ENCODE measurements around the gene RNF141. TPM values are rescaled to one million over a fixed set of nuclear protein-coding genes. Genes with fewer than 3 reads are reported as not detected.
A peak's percentile ranks its signal among the peaks of the same experiment; 100 is the strongest.

Gene RNF141
- total and polyA plus RNA-seq, 7 experiments from 2014 or later: 11.9 to 26.6 (median 17.3) TPM

GRCh38 chr11:10515418-10515817, 25.6 kb downstream of the RNF141 start:
- Histone ChIP-seq H3K27me3 (ENCODE audit: control insufficient read depth in 2 of 2, insufficient read depth in 2 of 2, low read length in 2 of 2) (no peaks in the 10 kb centered on the region), H3K27ac (ENCODE audit: low read depth, low read length) (no peak overlapping the region), H3K4me3 (ENCODE audit: low read length) (no peak overlapping the region), H3K36me3 (ENCODE audit: control insufficient read depth in 2 of 3, insufficient read depth in 3 of 3, low read length in 3 of 3) (peaks cover 0 to 12% (median 0%) of the 10 kb centered on the region in 3 experiments), H3K9me3 (ENCODE audit: control insufficient read depth in 2 of 3, low read length in 3 of 3) (no peaks in the 10 kb centered on the region), H3K4me1 (ENCODE audit: control insufficient read depth in 2 of 2, insufficient read depth in 2 of 2, low read length in 2 of 2) (no peaks in the 10 kb centered on the region)
- intact Hi-C loops (cut with micrococcal nuclease): loop anchor here in 1 of 2 donors (5.0 kb wide), 2 partner anchors 103 to 222 kb away; no protein-coding TSS in a partner anchor
- no peak overlapping the region for H3K4me3 Mint-ChIP-seq
- ChIA-PET POLR2A (no interaction called here), CTCF (interaction anchor here (0.9 to 1.2 kb wide), 2 partner anchors 11 to 138 kb away, joined by 3 to 4 read pairs; no protein-coding TSS in a partner anchor)
- H3K36me3 Mint-ChIP-seq: peaks cover 0 to 33% (median 4%) of the 10 kb centered on the region in 5 donors
- peak overlapping the region in 5 of 9 donors; percentile 0 to 77 (median 10) for H3K27ac Mint-ChIP-seq
- peaks cover 0 to 5% (median 0%) of the 10 kb centered on the region in 7 donors for H3K4me1 Mint-ChIP-seq
- H3K9me3 Mint-ChIP-seq: no peaks in the 10 kb centered on the region
- H3K27me3 Mint-ChIP-seq: no peaks in the 10 kb centered on the region
- DNase-seq (no peak), ATAC-seq (no peak)

GRCh38 chr11:10514709-10515108, 26.3 kb downstream of the RNF141 start:
- Mint-ChIP-seq H3K4me3 (no peak overlapping the region), H3K27me3 (no peaks in the 10 kb centered on the region), H3K27ac (peak overlapping the region in 6 of 9 donors; percentile 0 to 77 (median 29)), H3K36me3 (peaks cover 0 to 32% (median 4%) of the 10 kb centered on the region in 5 donors), H3K4me1 (peaks cover 0 to 5% (median 0%) of the 10 kb centered on the region in 7 donors), H3K9me3 (no peaks in the 10 kb centered on the region)
- H3K36me3 ChIP-seq (ENCODE audit: control insufficient read depth in 2 of 3, insufficient read depth in 3 of 3, low read length in 3 of 3): peaks cover 0 to 11% (median 0%) of the 10 kb centered on the region in 3 experiments
- H3K4me1 ChIP-seq (ENCODE audit: control insufficient read depth in 2 of 2, insufficient read depth in 2 of 2, low read length in 2 of 2): no peaks in the 10 kb centered on the region
- POLR2A ChIA-PET: no interaction called here
- H3K27ac ChIP-seq (ENCODE audit: low read depth, low read length): no peak overlapping the region
- intact Hi-C loops (cut with micrococcal nuclease): loop anchor here in 1 of 2 donors (1.0 to 5.0 kb wide), 3 partner anchors 102 to 223 kb away; no protein-coding TSS in a partner anchor
- H3K9me3 ChIP-seq (ENCODE audit: control insufficient read depth in 2 of 3, low read length in 3 of 3): no peaks in the 10 kb centered on the region
- no peaks in the 10 kb centered on the region for H3K27me3 ChIP-seq (ENCODE audit: control insufficient read depth in 2 of 2, insufficient read depth in 2 of 2, low read length in 2 of 2)
- ATAC-seq (no peak), DNase-seq (no peak)
- CTCF ChIA-PET: interaction anchor here (0.9 to 1.3 kb wide), 3 partner anchors 10 to 140 kb away, joined by 3 to 4 read pairs (median 4); no protein-coding TSS in a partner anchor
- H3K4me3 ChIP-seq (ENCODE audit: low read length): no peak overlapping the region

GRCh38 chr11:10514202-10514601, 26.8 kb downstream of the RNF141 start:
- Mint-ChIP-seq H3K27ac (peak overlapping the region in 3 of 9 donors; percentile 0 to 48 (median 30)), H3K27me3 (no peaks in the 10 kb centered on the region), H3K4me1 (peaks cover 0 to 5% (median 0%) of the 10 kb centered on the region in 7 donors), H3K36me3 (peaks cover 0 to 29% (median 4%) of the 10 kb centered on the region in 5 donors), H3K4me3 (no peak overlapping the region), H3K9me3 (no peaks in the 10 kb centered on the region)
- ATAC-seq: no peak
- Histone ChIP-seq H3K4me1 (ENCODE audit: control insufficient read depth in 2 of 2, insufficient read depth in 2 of 2, low read length in 2 of 2) (no peaks in the 10 kb centered on the region), H3K27me3 (ENCODE audit: control insufficient read depth in 2 of 2, insufficient read depth in 2 of 2, low read length in 2 of 2) (no peaks in the 10 kb centered on the region), H3K27ac (ENCODE audit: low read depth, low read length) (no peak overlapping the region), H3K4me3 (ENCODE audit: low read length) (no peak overlapping the region), H3K36me3 (ENCODE audit: control insufficient read depth in 2 of 3, insufficient read depth in 3 of 3, low read length in 3 of 3) (peaks cover 0 to 6% (median 0%) of the 10 kb centered on the region in 3 experiments), H3K9me3 (ENCODE audit: control insufficient read depth in 2 of 3, low read length in 3 of 3) (no peaks in the 10 kb centered on the region)
- DNase-seq: peak in 1 of 9 donors; percentile 4
- intact Hi-C loops (cut with micrococcal nuclease): loop anchor here in 1 of 2 donors (1.0 kb wide), 1 partner anchor 140 kb away; no protein-coding TSS in a partner anchor
- ChIA-PET CTCF (interaction anchor here (0.7 to 1.3 kb wide), 3 partner anchors 15 to 141 kb away, joined by 3 to 4 read pairs (median 4); no protein-coding TSS in a partner anchor), POLR2A (interaction anchor here (0.7 kb wide), 1 partner anchor 1198 kb away, joined by 3 read pairs; no protein-coding TSS in a partner anchor)

DNA sequence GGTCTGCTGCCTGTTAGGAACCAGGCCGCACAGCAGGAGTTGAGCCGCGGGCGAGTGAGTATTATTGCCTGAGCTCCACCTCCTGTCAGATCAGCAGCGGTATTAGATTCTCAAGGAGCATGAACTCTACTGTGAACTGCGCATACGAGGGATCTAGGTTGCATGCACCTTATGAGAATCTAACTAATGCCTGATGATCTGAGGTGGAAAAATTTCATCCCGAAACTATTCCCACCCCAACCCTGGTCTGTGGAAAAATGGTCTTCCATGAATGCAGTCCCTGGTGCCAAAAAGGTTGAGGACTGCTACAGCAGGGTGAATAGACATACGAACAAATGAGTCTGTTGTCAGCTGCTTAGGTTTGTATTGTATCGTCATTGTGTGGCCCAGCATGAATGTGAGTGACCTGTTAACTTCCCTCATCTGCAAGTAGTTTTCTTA, 29.8 kb downstream of the RNF141 start:
- POLR2A ChIA-PET: no interaction called here
- Mint-ChIP-seq H3K4me1 (no peaks in the 10 kb centered on the region), H3K4me3 (no peak overlapping the region), H3K9me3 (no peaks in the 10 kb centered on the region), H3K27me3 (no peaks in the 10 kb centered on the region), H3K27ac (peak overlapping the region in 1 of 9 donors; percentile 59), H3K36me3 (peaks cover 3 to 29% (median 5%) of the 10 kb centered on the region in 5 donors)
- intact Hi-C loops (cut with micrococcal nuclease): no loop called here
- DNase-seq (no peak), ATAC-seq (no peak)
- Histone ChIP-seq H3K4me1 (ENCODE audit: control insufficient read depth in 2 of 2, insufficient read depth in 2 of 2, low read length in 2 of 2) (no peaks in the 10 kb centered on the region), H3K27me3 (ENCODE audit: control insufficient read depth in 2 of 2, insufficient read depth in 2 of 2, low read length in 2 of 2) (no peaks in the 10 kb centered on the region), H3K27ac (ENCODE audit: low read depth, low read length) (no peak overlapping the region), H3K9me3 (ENCODE audit: control insufficient read depth in 2 of 3, low read length in 3 of 3) (no peaks in the 10 kb centered on the region), H3K36me3 (ENCODE audit: control insufficient read depth in 2 of 3, insufficient read depth in 3 of 3, low read length in 3 of 3) (peaks cover 0 to 9% (median 0%) of the 10 kb centered on the region in 3 experiments), H3K4me3 (ENCODE audit: low read length) (no peak overlapping the region)
- CTCF ChIA-PET: interaction anchor here (1.5 to 1.7 kb wide), 2 partner anchors 27 to 97 kb away, joined by 3 to 4 read pairs; no protein-coding TSS in a partner anchor

- H3K27ac ChIP-seq (ENCODE audit: low read depth, low read length): no peak overlapping the region
- POLR2A ChIA-PET: no interaction called here
- H3K9me3 Mint-ChIP-seq: no peaks in the 10 kb centered on the region
Observed at GRCh38 chr11:10506008-10506370, 35.0 kb downstream of the RNF141 start.

GRCh38 chr11:10505278-10506007, 35.5 kb downstream of the RNF141 start:
- Mint-ChIP-seq H3K4me1 (peaks cover 0 to 4% (median 0%) of the 10 kb centered on the region in 7 donors), H3K9me3 (no peaks in the 10 kb centered on the region), H3K27me3 (no peaks in the 10 kb centered on the region), H3K27ac (peak overlapping the region in 3 of 9 donors; percentile 9 to 65 (median 25)), H3K36me3 (peaks cover 19 to 47% (median 23%) of the 10 kb centered on the region in 5 donors), H3K4me3 (no peak overlapping the region)
- Histone ChIP-seq H3K27ac (ENCODE audit: low read depth, low read length) (no peak overlapping the region), H3K36me3 (ENCODE audit: control insufficient read depth in 2 of 3, insufficient read depth in 3 of 3, low read length in 3 of 3) (peaks cover 4 to 54% (median 7%) of the 10 kb centered on the region in 3 experiments), H3K4me1 (ENCODE audit: control insufficient read depth in 2 of 2, insufficient read depth in 2 of 2, low read length in 2 of 2) (no peaks in the 10 kb centered on the region), H3K9me3 (ENCODE audit: control insufficient read depth in 2 of 3, low read length in 3 of 3) (no peaks in the 10 kb centered on the region), H3K4me3 (ENCODE audit: low read length) (no peak overlapping the region), H3K27me3 (ENCODE audit: control insufficient read depth in 2 of 2, insufficient read depth in 2 of 2, low read length in 2 of 2) (no peaks in the 10 kb centered on the region)
- ATAC-seq: no peak
- DNase-seq: no peak
- CTCF ChIA-PET: interaction anchor here (1.0 kb wide), 1 partner anchor 10 kb away, joined by 3 read pairs; no protein-coding TSS in a partner anchor
- intact Hi-C loops (cut with micrococcal nuclease): no loop called here
- POLR2A ChIA-PET: no interaction called here

More at GRCh38 chr11:10506008-10506370, 35.0 kb downstream of the RNF141 start:
- H3K4me1 Mint-ChIP-seq: peaks cover 0 to 4% (median 0%) of the 10 kb centered on the region in 7 donors
- H3K4me1 ChIP-seq (ENCODE audit: control insufficient read depth in 2 of 2, insufficient read depth in 2 of 2, low read length in 2 of 2): no peaks in the 10 kb centered on the region
- intact Hi-C loops (cut with micrococcal nuclease): no loop called here
- H3K27ac Mint-ChIP-seq: no peak overlapping the region
- H3K27me3 ChIP-seq (ENCODE audit: control insufficient read depth in 2 of 2, insufficient read depth in 2 of 2, low read length in 2 of 2): no peaks in the 10 kb centered on the region
- H3K27me3 Mint-ChIP-seq: no peaks in the 10 kb centered on the region
- H3K36me3 Mint-ChIP-seq: peaks cover 17 to 49% (median 22%) of the 10 kb centered on the region in 5 donors
- DNase-seq (no peak), ATAC-seq (no peak)
- no peak overlapping the region for H3K4me3 ChIP-seq (ENCODE audit: low read length)
- no peak overlapping the region for H3K4me3 Mint-ChIP-seq
- CTCF ChIA-PET: no interaction called here
- H3K36me3 ChIP-seq (ENCODE audit: control insufficient read depth in 2 of 3, insufficient read depth in 3 of 3, low read length in 3 of 3): peaks cover 4 to 49% (median 5%) of the 10 kb centered on the region in 3 experiments
- H3K9me3 ChIP-seq (ENCODE audit: control insufficient read depth in 2 of 3, low read length in 3 of 3): no peaks in the 10 kb centered on the region
